ENCODE results near the gene GCM1.

GRCh38 chr6:53148684-53149083 is at the start of gene GCM1:
- no peak for TF ChIP-seq POLR2A (IDR thresholded peaks at IDR 0.05)
- TF ChIP-seq, protein P1, sequence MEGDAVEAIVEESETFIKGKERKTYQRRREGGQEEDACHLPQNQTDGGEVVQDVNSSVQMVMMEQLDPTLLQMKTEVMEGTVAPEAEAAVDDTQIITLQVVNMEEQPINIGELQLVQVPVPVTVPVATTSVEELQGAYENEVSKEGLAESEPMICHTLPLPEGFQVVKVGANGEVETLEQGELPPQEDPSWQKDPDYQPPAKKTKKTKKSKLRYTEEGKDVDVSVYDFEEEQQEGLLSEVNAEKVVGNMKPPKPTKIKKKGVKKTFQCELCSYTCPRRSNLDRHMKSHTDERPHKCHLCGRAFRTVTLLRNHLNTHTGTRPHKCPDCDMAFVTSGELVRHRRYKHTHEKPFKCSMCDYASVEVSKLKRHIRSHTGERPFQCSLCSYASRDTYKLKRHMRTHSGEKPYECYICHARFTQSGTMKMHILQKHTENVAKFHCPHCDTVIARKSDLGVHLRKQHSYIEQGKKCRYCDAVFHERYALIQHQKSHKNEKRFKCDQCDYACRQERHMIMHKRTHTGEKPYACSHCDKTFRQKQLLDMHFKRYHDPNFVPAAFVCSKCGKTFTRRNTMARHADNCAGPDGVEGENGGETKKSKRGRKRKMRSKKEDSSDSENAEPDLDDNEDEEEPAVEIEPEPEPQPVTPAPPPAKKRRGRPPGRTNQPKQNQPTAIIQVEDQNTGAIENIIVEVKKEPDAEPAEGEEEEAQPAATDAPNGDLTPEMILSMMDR (IDR thresholded peaks at IDR 0.05), result no peak
- TF ChIP-seq EP300 (IDR thresholded peaks at IDR 0.05), result no peak
- TF ChIP-seq POLR2AphosphoS5 (IDR thresholded peaks at IDR 0.05), result no peak

Measured in gastroesophageal sphincter (tissue), 3 donors.